Erythroblast (primary cell): ENCODE data around the gene RTKN2.

ENCODE experiments used
- GATA1 ChIP-seq: IDR thresholded peaks from 2 replicates; pipeline ENCODE4 v1.6.1; 2011; ENCODE audit warnings: low read depth, mild to moderate bottlenecking, control low read depth, low read length, moderate library complexity
- POLR2A ChIP-seq: IDR thresholded peaks from 2 replicates; pipeline ENCODE4 v1.6.1; 2011; ENCODE audit warnings: mild to moderate bottlenecking, low read length

GRCh38 chr10:62163024-62163423 is 105.6 kb downstream of the RTKN2 start:
- no peak for TF ChIP-seq POLR2A
- TF ChIP-seq GATA1 = no peak
